Neural progenitor cell (in vitro differentiated cells): ENCODE data around the gene RNF41. TPM values are rescaled to one million over a fixed set of nuclear protein-coding genes. Genes with fewer than 3 reads are reported as not detected.

ENCODE experiments used
- DNase-seq: peaks from one replicate; pipeline ENCODE4 v3.0.0-alpha.2; 2016; ENCODE audit warnings: low spot score
- H2AFZ ChIP-seq: fragments of 200-600 bp; sonication (generic); replicated peaks from 2 replicates; pipeline ENCODE4 v1.6.1; 2016; ENCODE audit warnings: antibody characterized with exemption
- H3F3A ChIP-seq: fragments of 200-600 bp; sonication (generic); 2 replicates; pipeline ENCODE4 v1.6.1; 2016; ENCODE audit warnings: antibody characterized with exemption, low read depth
- H3K27ac ChIP-seq: fragments of 200-600 bp; sonication (generic); 2 replicates; pipeline ENCODE4 v1.5.1; 2016; ENCODE audit warnings: mild to moderate bottlenecking
- H3K27me3 ChIP-seq: fragments of 200-600 bp; sonication (generic); 2 replicates; pipeline ENCODE4 v1.6.1; 2016; ENCODE audit warnings: mild to moderate bottlenecking, moderate library complexity
- H3K36me3 ChIP-seq: fragments of 200-600 bp; sonication (generic); 2 replicates; pipeline ENCODE4 v1.5.1; 2016
- H3K4me1 ChIP-seq: fragments of 200-600 bp; sonication (generic); 2 replicates; pipeline ENCODE4 v1.6.1; 2016; ENCODE audit warnings: mixed run types
- H3K4me2 ChIP-seq: fragments of 200-600 bp; sonication (generic); 2 replicates; pipeline ENCODE4 v1.6.1; 2016
- H3K4me3 ChIP-seq: fragments of 200-600 bp; sonication (generic); 2 replicates; pipeline ENCODE4 v1.5.1; 2016
- H3K79me2 ChIP-seq: fragments of 200-600 bp; sonication (generic); 2 replicates; pipeline ENCODE4 v1.6.1; 2016; ENCODE audit warnings: low read depth
- H3K9ac ChIP-seq: fragments of 200-600 bp; sonication (generic); 2 replicates; pipeline ENCODE4 v1.6.1; 2016
- H3K9me3 ChIP-seq: fragments of 200-600 bp; sonication (generic); 2 replicates; pipeline ENCODE4 v1.5.1; 2016; ENCODE audit warnings: low read depth
- H4K20me1 ChIP-seq: fragments of 200-600 bp; sonication (generic); 2 replicates; pipeline ENCODE4 v1.6.1; 2016; ENCODE audit warnings: low read depth
- H3K27ac Mint-ChIP-seq: 3 replicates; pipeline ENCODE4 v1.8.0; 2021; ENCODE audit warnings: mixed read lengths
- H3K27me3 Mint-ChIP-seq: 2 replicates; pipeline ENCODE4 v1.8.0; 2022; ENCODE audit warnings: low read depth, mild to moderate bottlenecking, inconsistent platforms, moderate library complexity, mixed read lengths; ENCODE audit not compliant: insufficient read depth
- H3K36me3 Mint-ChIP-seq: 3 replicates; pipeline ENCODE4 v1.8.0; 2021; ENCODE audit warnings: mixed read lengths
- H3K4me1 Mint-ChIP-seq: 3 replicates; pipeline ENCODE4 v1.8.0; 2021; ENCODE audit warnings: mixed read lengths
- H3K4me3 Mint-ChIP-seq: 3 replicates; pipeline ENCODE4 v1.8.0; 2021; ENCODE audit warnings: mild to moderate bottlenecking, moderate library complexity, mixed read lengths
- H3K9me3 Mint-ChIP-seq: 3 replicates; pipeline ENCODE4 v1.8.0; 2020; ENCODE audit warnings: mixed read lengths
- EZH2 ChIP-seq: fragments of 200-600 bp; sonication (generic); IDR thresholded peaks from 2 replicates; pipeline ENCODE4 v1.6.1; 2017; ENCODE audit warnings: antibody characterized with exemption, mild to moderate bottlenecking, moderate library complexity
- EZH2phosphoT487 ChIP-seq: fragments of 200-600 bp; sonication (generic); IDR thresholded peaks from 2 replicates; pipeline ENCODE4 v1.6.1; 2017; ENCODE audit warnings: antibody characterized with exemption
- total RNA-seq: library from RNA; depleted of rRNA; stranded (reverse); fragments of >200 nt; gene quantifications from 2 replicates; pipeline ENCODE4 v1.2.3, GENCODE V29; 2015; ENCODE audit warnings: low replicate concordance
- TF ChIP-seq, protein P1 (sequence below): fragments of 200-600 bp; sonication (generic); IDR thresholded peaks from 2 replicates; pipeline ENCODE4 v1.5.1; 2017; ENCODE audit warnings: antibody characterized with exemption, mild to moderate bottlenecking

Gene RNF41
- total RNA-seq, 1 donor from 2014 or later = 52.1 TPM

DNA sequence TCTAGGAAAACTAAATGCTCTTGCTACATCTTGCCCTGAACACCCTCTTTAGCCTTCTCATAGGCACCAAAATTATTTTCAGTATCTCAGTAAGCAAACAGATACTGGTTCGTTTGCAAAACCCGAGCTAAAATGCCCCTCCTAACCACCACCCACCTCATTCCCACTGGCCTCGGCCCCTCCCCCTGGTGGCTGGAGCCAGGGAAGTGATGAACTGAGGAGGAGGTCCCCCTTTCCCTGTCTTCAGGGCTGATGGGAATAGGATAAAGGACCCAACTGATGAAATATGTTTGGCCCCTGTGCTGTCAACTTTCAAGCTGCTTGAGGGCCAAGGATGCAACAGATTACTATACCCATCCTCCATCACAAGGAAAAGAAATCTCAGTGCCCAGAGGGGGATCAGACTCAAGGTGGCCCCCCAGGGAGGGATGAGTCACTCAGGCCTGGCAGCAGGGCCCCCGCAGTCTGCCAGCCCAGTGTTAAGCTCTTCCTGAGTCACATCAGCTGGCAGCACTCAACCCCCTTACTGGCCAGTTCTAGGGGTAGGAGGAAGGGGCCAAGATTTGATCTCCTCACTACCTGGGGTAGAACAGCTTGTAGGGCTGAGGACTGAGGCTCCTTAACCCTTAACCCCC lies 34.7 kb upstream of the RNF41 start:
- peaks cover 19% of the 10 kb centered on the region for H3F3A ChIP-seq
- H3K27ac ChIP-seq = no peak overlapping the region
- no peaks in the 10 kb centered on the region for H3K36me3 ChIP-seq
- H3K4me1 ChIP-seq = peaks cover 17% of the 10 kb centered on the region
- H3K4me3 Mint-ChIP-seq = peak overlapping the region; percentile 98
- H3K4me1 Mint-ChIP-seq = peaks cover 18% of the 10 kb centered on the region
- H4K20me1 ChIP-seq = peaks cover 25% of the 10 kb centered on the region
- DNase-seq = peak; percentile 27
- no peak overlapping the region for H3K9ac ChIP-seq
- peak overlapping the region; percentile 100 for H3K4me3 ChIP-seq
- no peaks in the 10 kb centered on the region for H3K27me3 ChIP-seq
- peak overlapping the region; percentile 100 for H3K4me2 ChIP-seq
- H3K27me3 Mint-ChIP-seq = peaks cover 5% of the 10 kb centered on the region
- peaks cover 30% of the 10 kb centered on the region for H3K79me2 ChIP-seq
- no peaks in the 10 kb centered on the region for H3K9me3 Mint-ChIP-seq
- peaks cover 29% of the 10 kb centered on the region for H3K36me3 Mint-ChIP-seq
- no peak overlapping the region for H3K27ac Mint-ChIP-seq
- no peak overlapping the region for H2AFZ ChIP-seq
- no peak for TF ChIP-seq EZH2
- TF ChIP-seq, protein P1, sequence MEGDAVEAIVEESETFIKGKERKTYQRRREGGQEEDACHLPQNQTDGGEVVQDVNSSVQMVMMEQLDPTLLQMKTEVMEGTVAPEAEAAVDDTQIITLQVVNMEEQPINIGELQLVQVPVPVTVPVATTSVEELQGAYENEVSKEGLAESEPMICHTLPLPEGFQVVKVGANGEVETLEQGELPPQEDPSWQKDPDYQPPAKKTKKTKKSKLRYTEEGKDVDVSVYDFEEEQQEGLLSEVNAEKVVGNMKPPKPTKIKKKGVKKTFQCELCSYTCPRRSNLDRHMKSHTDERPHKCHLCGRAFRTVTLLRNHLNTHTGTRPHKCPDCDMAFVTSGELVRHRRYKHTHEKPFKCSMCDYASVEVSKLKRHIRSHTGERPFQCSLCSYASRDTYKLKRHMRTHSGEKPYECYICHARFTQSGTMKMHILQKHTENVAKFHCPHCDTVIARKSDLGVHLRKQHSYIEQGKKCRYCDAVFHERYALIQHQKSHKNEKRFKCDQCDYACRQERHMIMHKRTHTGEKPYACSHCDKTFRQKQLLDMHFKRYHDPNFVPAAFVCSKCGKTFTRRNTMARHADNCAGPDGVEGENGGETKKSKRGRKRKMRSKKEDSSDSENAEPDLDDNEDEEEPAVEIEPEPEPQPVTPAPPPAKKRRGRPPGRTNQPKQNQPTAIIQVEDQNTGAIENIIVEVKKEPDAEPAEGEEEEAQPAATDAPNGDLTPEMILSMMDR = peak; percentile 24
- H3K9me3 ChIP-seq = no peaks in the 10 kb centered on the region

DNA sequence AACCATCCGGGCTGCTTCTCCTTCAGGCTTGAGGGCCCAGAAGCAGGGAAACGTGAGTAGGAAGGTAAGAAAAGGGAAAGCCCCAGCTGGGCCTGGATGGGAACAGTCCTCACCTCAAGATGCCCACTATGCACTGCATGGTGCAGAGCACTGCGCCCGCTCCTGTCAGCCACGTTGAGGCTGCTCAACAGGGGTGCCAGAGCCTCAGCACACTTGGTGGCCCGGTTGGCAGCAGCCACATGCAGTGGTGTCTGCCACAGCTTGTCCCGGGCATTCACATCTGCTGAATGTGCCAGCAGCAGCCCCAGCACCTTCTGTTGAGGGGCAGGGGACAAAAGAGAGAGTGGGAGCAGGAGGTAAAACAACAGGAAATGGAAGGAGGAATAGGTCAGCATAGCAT lies 33.9 kb upstream of the RNF41 start:
- Histone ChIP-seq H4K20me1 (peaks cover 25% of the 10 kb centered on the region), H2AFZ (no peak overlapping the region), H3K36me3 (no peaks in the 10 kb centered on the region), H3K4me2 (no peak overlapping the region), H3K27ac (no peak overlapping the region), H3K9ac (no peak overlapping the region), H3K4me3 (no peak overlapping the region), H3K79me2 (peaks cover 30% of the 10 kb centered on the region), H3K4me1 (peaks cover 17% of the 10 kb centered on the region), H3F3A (peaks cover 16% of the 10 kb centered on the region), H3K9me3 (no peaks in the 10 kb centered on the region), H3K27me3 (no peaks in the 10 kb centered on the region)
- Mint-ChIP-seq H3K4me3 (no peak overlapping the region), H3K36me3 (peaks cover 29% of the 10 kb centered on the region), H3K9me3 (no peaks in the 10 kb centered on the region), H3K27me3 (peaks cover 5% of the 10 kb centered on the region), H3K27ac (no peak overlapping the region), H3K4me1 (peaks cover 18% of the 10 kb centered on the region)
- no peak for DNase-seq
- TF ChIP-seq, protein P1 = no peak
- no peak for TF ChIP-seq EZH2
- no peak for TF ChIP-seq EZH2phosphoT487

DNA sequence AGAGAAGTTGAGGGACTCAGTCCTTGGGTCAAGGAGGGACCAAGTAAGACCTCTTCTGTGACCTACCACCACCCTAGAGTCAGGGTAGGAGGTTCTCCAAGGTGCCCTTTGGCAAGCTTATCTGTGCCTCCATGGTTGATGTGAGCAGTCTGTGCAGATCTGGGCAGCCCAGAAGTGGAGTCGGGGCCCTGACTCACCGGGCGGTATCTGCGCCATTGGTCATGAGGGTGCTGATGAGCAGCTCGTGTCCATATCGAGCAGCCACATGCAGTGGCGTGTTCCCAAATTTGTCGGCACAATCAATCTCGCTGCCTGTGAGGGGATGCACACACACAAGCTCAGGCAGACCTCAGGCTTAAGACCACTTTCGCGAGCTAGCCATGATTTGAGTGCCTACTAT lies 31.4 kb upstream of the RNF41 start:
- Mint-ChIP-seq H3K36me3 (peaks cover 32% of the 10 kb centered on the region), H3K27me3 (peaks cover 5% of the 10 kb centered on the region), H3K4me3 (no peak overlapping the region), H3K27ac (no peak overlapping the region), H3K9me3 (no peaks in the 10 kb centered on the region), H3K4me1 (peaks cover 12% of the 10 kb centered on the region)
- Histone ChIP-seq H3K27me3 (no peaks in the 10 kb centered on the region), H3K9me3 (no peaks in the 10 kb centered on the region), H3K9ac (no peak overlapping the region), H2AFZ (no peak overlapping the region), H4K20me1 (peaks cover 25% of the 10 kb centered on the region), H3K36me3 (no peaks in the 10 kb centered on the region), H3F3A (peaks cover 15% of the 10 kb centered on the region), H3K4me1 (peaks cover 12% of the 10 kb centered on the region), H3K4me2 (no peak overlapping the region), H3K27ac (no peak overlapping the region), H3K79me2 (peaks cover 30% of the 10 kb centered on the region), H3K4me3 (no peak overlapping the region)
- TF ChIP-seq EZH2phosphoT487 (no peak), EZH2 (no peak)
- TF ChIP-seq, protein P1 = no peak
- no peak for DNase-seq
